SH-SY5Y (cell line): ENCODE measurements around the gene CARD9.

Experiments used
- GATA2 ChIP-seq: IDR thresholded peaks from 2 replicates; pipeline ENCODE4 v1.6.1; 2011; ENCODE audit warnings: mild to moderate bottlenecking, low read depth, low read length
- GATA3 ChIP-seq: IDR thresholded peaks from 2 replicates; pipeline ENCODE4 v1.6.1; 2011; ENCODE audit warnings: low read depth, mild to moderate bottlenecking, low read length, moderate library complexity

DNA sequence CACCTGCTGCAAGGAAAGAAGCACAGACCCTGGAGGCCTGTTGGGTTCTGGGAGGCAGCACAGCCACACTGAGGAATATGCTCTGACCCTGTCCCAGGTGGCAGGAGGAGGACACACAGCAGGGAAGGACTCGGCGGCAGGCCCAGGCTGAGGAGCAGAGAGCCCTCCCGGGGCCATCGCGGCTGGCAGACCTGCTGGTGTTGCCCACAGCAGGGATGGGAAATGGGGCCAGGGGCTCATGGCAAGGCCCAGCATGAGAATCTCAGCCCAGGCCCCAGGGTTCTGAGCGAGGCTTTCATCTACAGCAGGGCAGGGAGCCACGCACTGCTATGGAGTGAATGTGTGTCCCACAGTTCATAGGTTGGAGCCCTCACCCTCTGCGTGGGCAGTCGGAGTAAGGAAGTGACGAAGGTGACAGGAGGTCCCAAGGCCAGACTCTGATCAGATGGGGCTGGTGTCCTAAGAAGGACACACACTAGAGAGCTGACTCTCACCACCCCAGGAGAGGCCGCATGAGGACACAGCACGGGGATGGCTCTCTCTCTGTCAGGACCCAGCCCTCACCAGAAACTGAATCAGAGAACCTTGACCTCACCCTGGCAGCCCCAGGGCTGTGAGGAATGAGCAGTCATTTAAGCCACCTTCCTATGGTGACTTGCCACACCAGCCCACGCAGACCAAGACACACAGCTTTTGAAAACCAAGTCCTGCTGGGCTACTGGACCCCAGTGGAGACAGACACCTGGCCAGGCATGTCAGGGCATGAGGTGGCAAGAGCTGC, 56.4 kb downstream of the CARD9 start:
- TF ChIP-seq GATA2 (no peak), GATA3 (no peak)
